Body of pancreas (tissue), 4 donors: ENCODE results near the gene TOP2B.

Experiments
- CTCF ChIP-seq, 7 experiments: fragments of 450-650 bp in 4 of 7; fragments of 200-600 bp in 3 of 7; sonication (generic) in 3 of 7; IDR thresholded peaks; one replicate each; pipeline ENCODE4 v1.5.1; 2016 to 2019; ENCODE audit warnings: antibody characterized with exemption in 7 of 7
- POLR2A ChIP-seq, 3 donors: fragments of 450-650 bp; IDR thresholded peaks; one replicate each; pipeline ENCODE4 v1.6.1; 2016; ENCODE audit warnings: antibody characterized with exemption in 3 of 3, mild to moderate bottlenecking in 2 of 3

DNA sequence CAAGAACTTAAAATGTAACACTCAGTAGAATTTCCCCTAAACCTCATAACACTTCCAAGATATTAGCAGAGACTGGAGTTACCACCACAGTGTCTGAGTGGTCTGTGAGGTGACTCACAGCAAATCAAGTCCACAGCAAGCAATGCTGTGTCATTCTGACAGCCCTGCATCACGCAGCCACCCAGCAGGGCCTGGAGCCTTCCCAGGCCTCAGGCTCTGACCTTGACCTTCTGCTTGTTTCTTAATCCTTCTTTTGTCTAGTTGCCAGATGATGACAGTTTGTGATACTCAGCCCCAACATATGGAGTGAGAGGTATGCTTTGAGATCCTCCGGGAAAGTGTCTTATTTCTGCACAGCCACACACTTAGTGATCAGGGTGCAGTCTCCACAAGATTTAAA, 82.5 kb downstream of the TOP2B start:
- TF ChIP-seq CTCF (IDR thresholded peaks at IDR 0.05), result no peak
- TF ChIP-seq POLR2A (IDR thresholded peaks at IDR 0.05), result no peak
